Measurements from ENCODE around the gene NGEF.

- TF ChIP-seq REST (IDR thresholded peaks at IDR 0.05; ENCODE audit: insufficient replicate concordance, low read depth) (no peak), CTCF (IDR thresholded peaks at IDR 0.05; ENCODE audit: insufficient read depth, low read length) (no peak), POLR2AphosphoS5 (IDR thresholded peaks at IDR 0.05; ENCODE audit: low read depth) (no peak), SPI1 (IDR thresholded peaks at IDR 0.05; ENCODE audit: borderline replicate concordance, low read depth) (no peak)
Measured at GRCh38 chr2:232857158-232857563, 155.9 kb downstream of the NGEF start.
